Neural crest cell (in vitro differentiated cells): ENCODE data around the gene PRKN. TPM values are rescaled to one million over a fixed set of nuclear protein-coding genes. Genes with fewer than 3 reads are reported as not detected.
A peak's percentile ranks its signal among the peaks of the same experiment; 100 is the strongest.

Experiments used
- DNase-seq: peaks from one replicate; pipeline ENCODE4 v3.0.0; 2021; ENCODE audit warnings: low read depth, mixed read lengths, low spot score
- H3K27ac Mint-ChIP-seq: one replicate; pipeline ENCODE4 v1.8.0; 2021; ENCODE audit warnings: mild to moderate bottlenecking, mixed read lengths; ENCODE audit not compliant: unreplicated experiment
- H3K27me3 Mint-ChIP-seq: 2 replicates; pipeline ENCODE4 v1.8.0; 2021; ENCODE audit warnings: low read depth, mild to moderate bottlenecking, mixed read lengths
- H3K36me3 Mint-ChIP-seq: 2 replicates; pipeline ENCODE4 v1.8.0; 2021; ENCODE audit warnings: low read depth, mild to moderate bottlenecking, mixed read lengths
- H3K4me1 Mint-ChIP-seq: 2 replicates; pipeline ENCODE4 v1.8.0; 2021; ENCODE audit warnings: mixed read lengths
- H3K4me3 Mint-ChIP-seq: one replicate; pipeline ENCODE4 v1.8.0; 2021; ENCODE audit warnings: mild to moderate bottlenecking, mixed read lengths
- H3K9me3 Mint-ChIP-seq: 2 replicates; pipeline ENCODE4 v1.8.0; 2021; ENCODE audit warnings: mixed read lengths
- CTCF ChIP-seq: fragments of 200-600 bp; sonication (generic); conservative IDR thresholded peaks from 2 replicates; pipeline ENCODE4 v1.5.0; 2021; ENCODE audit warnings: antibody characterized with exemption, mild to moderate bottlenecking
- total RNA-seq: library from RNA; stranded (reverse); gene quantifications from 2 replicates; pipeline ENCODE4 v1.2.1, GENCODE V29; 2021

PRKN gene
- total RNA-seq, 1 donor from 2014 or later: 3.2 TPM

- Mint-ChIP-seq H3K4me1 (peaks cover 18% of the 10 kb centered on the region), H3K4me3 (no peak overlapping the region), H3K9me3 (no peaks in the 10 kb centered on the region), H3K36me3 (no peaks in the 10 kb centered on the region), H3K27ac (no peak overlapping the region), H3K27me3 (no peaks in the 10 kb centered on the region)
- no peak for DNase-seq
- TF ChIP-seq CTCF: no peak
These were observed 669.2 kb downstream of the PRKN start for GRCh38 chr6:162058281-162058875.

GRCh38 chr6:162056745-162057144 lies 670.8 kb downstream of the PRKN start:
- Mint-ChIP-seq H3K36me3 (no peaks in the 10 kb centered on the region), H3K27ac (peak overlapping the region; percentile 88), H3K9me3 (no peaks in the 10 kb centered on the region), H3K4me1 (peaks cover 18% of the 10 kb centered on the region), H3K4me3 (no peak overlapping the region), H3K27me3 (no peaks in the 10 kb centered on the region)
- no peak for TF ChIP-seq CTCF
- no peak for DNase-seq

- no peak for DNase-seq
- no peak overlapping the region for H3K27ac Mint-ChIP-seq
- H3K4me1 Mint-ChIP-seq: peaks cover 18% of the 10 kb centered on the region
- H3K9me3 Mint-ChIP-seq: no peaks in the 10 kb centered on the region
- no peaks in the 10 kb centered on the region for H3K36me3 Mint-ChIP-seq
- TF ChIP-seq CTCF: no peak
- H3K4me3 Mint-ChIP-seq: no peak overlapping the region
- H3K27me3 Mint-ChIP-seq: no peaks in the 10 kb centered on the region
These were observed 671.5 kb downstream of the PRKN start for GRCh38 chr6:162056061-162056460.

GRCh38 chr6:162055365-162055764 lies 672.2 kb downstream of the PRKN start:
- Mint-ChIP-seq H3K4me1 (peaks cover 18% of the 10 kb centered on the region), H3K27ac (no peak overlapping the region), H3K9me3 (no peaks in the 10 kb centered on the region), H3K27me3 (no peaks in the 10 kb centered on the region), H3K36me3 (no peaks in the 10 kb centered on the region), H3K4me3 (no peak overlapping the region)
- no peak for DNase-seq
- no peak for TF ChIP-seq CTCF

GRCh38 chr6:162053084-162053483 lies 674.5 kb downstream of the PRKN start:
- no peaks in the 10 kb centered on the region for H3K27me3 Mint-ChIP-seq
- no peak for DNase-seq
- no peak overlapping the region for H3K27ac Mint-ChIP-seq
- H3K4me1 Mint-ChIP-seq: peaks cover 18% of the 10 kb centered on the region
- H3K9me3 Mint-ChIP-seq: no peaks in the 10 kb centered on the region
- no peaks in the 10 kb centered on the region for H3K36me3 Mint-ChIP-seq
- no peak for TF ChIP-seq CTCF
- no peak overlapping the region for H3K4me3 Mint-ChIP-seq
